HUDEP-2 (cell line): Measurements from ENCODE around the gene LRP5.
"Not testable (repeated sequence)": the region's sequence is repeated elsewhere in the genome, so short reads cannot be mapped to it uniquely, and the experiment has no call there.

Experiments
- DNase-seq, 76 experiments: peaks; one replicate each; lab custom pipeline; 2025; ENCODE audit not compliant: unreplicated experiment in 76 of 76; lab: John Stamatoyannopoulos, UW

The LRP5 gene

DNA sequence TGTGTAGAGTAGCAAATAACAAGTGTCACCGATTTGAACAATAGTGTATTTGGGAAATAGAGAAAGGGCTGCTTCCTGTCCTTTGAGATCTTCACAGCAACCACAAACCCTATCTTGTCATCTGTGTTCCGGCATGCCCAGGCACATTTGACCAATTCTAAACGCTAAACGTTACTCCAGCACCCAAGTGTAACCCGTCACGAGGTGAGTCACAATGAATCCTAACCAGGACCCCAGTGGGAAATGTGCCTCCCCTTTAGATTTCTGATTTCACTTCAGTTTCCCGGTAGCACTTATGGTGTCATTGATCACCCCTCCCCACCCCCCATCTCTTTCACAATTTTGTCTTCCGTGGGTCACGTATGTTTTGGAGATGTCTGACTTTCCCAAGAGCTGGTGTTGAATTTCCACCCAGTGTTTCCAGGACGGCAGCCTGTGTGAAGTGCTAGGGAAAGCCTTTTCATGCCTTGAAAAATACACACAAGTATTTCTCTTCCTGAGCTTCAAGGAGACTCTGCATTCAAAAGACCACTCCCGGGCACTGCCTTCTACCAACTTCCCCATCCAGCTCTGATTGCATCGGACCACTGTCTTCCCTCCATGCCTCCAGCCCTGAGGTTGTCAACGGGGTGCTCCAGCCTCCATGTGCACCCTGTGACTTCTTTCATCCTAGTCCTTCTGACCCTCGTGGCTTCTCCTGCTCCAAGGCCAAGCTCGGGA, 30.1 kb upstream of the LRP5 start:
- peak in 13 of 76 experiments; percentile 2 to 40 (median 22) for DNase-seq

DNA sequence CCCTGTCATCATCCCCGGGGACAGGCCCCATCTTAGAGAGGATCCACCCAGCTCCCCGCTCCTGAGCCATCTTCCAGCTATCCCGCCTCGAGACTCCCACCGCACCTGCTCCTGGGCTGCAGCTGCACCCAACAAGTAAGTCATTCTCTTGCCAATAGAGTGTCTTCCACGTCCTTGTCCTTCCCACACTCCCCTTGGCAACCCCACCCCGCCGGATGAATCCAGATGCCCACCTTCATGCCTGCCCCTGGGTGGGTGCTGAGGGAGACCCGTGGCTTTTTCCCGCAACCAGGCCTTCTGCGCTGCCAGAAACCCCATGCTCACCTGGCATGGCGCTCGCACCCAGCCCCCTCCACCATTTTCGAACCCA, 29.5 kb upstream of the LRP5 start:
- no peak for DNase-seq

DNA sequence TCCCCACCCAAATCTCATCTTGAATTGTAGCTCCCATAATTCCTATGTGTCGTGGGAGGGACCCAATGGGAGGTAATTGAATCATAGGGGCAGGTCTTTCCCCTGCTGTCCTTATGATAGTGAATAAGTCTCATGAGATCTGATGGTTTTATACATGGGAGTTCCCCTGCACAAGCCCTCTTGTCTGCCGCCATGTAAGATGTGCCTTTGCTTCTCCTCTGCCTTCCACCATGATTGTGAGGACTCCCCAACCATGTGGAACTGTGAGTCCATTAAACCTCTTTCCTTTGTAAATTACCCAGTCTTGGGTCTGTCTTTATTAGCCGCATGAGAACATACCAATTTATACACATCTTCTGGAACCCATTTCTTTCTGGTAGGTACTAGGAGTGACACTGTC, 27.8 kb upstream of the LRP5 start:
- not testable (repeated sequence) for DNase-seq

- DNase-seq = peak in 21 of 76 experiments; percentile 2 to 62 (median 26)
Measured at GRCh38 chr11:68287419-68287818, 25.0 kb upstream of the LRP5 start.

GRCh38 chr11:68289456-68289855, 22.9 kb upstream of the LRP5 start:
- DNase-seq = no peak

DNA sequence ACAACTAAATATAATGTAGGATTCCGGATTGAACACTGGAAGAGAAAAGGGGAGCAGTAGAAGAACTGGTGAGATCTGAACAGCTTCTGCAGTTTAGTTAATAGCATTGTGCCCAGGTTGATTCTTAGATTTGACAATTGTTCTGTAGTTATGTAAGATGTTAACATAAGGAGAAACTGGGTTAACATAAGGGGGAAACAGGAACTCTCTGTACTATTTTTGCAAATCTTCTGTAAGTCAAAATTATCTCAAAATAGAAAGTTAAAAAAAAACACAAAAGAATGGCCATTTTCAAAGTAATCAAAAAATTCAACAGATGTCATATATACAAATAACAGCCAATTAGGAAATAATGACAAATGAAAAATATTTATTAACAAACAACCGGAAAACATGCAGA, 18.7 kb upstream of the LRP5 start:
- no peak for DNase-seq

DNA sequence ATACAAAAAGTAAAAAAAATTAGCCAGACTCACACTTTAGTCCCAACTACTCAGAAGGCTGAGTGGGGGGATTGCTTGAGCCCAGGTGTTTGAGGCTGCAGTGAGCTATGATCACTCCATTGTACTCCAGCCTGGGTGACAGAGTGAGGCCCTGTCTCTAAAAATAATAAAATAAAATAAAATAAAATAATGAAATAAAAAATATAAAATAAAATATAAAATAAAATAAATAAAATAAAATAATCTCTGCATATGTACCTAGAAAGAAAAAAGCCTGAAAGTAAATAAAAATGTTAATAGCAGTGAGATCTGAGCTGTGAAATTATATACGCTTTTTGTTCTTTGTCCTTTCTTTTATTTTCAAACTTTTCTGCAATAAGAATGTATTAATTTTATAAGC, 17.1 kb upstream of the LRP5 start:
- DNase-seq = no peak

DNA sequence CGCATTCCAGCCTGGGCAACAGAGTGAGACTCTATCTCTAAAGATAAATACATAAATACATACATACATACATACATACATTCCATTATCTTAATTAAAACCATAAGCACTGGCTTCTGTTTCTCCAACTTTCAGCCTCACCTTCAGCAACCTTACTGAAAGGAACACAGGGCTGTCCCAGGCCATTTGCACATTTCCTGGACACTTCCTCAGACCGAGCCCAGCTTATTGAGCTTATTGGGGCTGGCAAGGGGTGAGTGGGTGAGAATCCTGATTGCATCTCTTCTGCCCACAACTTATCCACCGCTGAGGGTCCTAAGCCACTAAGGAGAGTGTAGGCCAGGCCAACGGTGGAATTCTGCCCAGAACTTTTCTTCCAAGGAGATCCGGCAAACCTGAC, 16.5 kb upstream of the LRP5 start:
- DNase-seq = no peak

DNA sequence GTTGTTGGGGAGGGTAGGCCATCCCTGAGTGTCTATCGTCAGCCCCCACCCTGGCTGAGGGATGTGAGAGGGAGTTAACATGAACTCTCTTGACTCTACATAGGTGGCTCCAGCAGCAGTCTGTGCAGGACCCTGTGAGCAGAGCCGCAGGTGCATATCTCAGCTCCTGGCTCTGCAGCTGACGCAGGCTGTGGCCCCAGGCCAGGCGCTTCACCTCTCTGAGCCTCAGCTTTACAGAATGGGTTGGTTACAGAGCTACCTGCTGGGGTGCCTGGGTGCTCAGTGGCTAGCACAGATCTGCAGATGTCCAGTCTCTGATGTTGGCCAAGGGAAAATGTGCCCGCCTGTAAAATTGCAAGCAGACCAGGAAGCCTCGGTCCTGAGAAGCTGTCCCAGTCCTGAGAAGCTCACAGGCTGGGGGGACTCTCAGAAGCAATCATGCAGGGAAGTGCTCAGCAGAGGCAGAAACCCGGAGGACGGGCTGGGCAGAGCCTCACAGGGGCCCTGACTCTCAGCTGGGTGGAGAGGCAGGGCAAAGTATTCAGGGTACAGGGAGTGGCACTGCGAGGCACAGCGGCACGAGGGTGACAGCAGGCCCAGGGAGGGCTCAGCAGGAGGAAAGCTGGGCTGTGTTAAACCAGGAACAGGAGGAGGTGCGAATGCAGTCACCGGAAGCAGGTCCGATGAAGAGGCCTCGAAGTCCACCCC, 15.9 kb upstream of the LRP5 start:
- no peak for DNase-seq

- DNase-seq = no peak
Measured at GRCh38 chr11:68297052-68297378, 15.4 kb upstream of the LRP5 start.

DNA sequence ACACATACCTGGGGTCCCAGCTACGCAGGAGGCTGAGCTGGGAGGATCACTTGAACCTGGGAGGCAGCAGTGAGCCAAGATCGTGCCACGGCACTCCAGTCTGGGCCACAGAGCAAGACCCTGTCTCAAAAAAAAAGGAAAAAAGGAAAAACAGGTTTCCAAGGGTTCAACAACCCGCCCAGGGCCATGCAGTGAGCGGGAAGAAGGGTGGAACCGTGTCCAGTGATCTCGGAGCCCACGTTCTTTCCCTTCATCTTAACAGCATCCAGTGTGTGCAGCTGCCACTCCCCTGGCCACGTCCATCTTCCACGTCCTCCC, 14.9 kb upstream of the LRP5 start:
- no peak for DNase-seq

GRCh38 chr11:68297812-68298658, 14.4 kb upstream of the LRP5 start:
- peak in 64 of 76 experiments; percentile 16 to 81 (median 52) for DNase-seq

DNA sequence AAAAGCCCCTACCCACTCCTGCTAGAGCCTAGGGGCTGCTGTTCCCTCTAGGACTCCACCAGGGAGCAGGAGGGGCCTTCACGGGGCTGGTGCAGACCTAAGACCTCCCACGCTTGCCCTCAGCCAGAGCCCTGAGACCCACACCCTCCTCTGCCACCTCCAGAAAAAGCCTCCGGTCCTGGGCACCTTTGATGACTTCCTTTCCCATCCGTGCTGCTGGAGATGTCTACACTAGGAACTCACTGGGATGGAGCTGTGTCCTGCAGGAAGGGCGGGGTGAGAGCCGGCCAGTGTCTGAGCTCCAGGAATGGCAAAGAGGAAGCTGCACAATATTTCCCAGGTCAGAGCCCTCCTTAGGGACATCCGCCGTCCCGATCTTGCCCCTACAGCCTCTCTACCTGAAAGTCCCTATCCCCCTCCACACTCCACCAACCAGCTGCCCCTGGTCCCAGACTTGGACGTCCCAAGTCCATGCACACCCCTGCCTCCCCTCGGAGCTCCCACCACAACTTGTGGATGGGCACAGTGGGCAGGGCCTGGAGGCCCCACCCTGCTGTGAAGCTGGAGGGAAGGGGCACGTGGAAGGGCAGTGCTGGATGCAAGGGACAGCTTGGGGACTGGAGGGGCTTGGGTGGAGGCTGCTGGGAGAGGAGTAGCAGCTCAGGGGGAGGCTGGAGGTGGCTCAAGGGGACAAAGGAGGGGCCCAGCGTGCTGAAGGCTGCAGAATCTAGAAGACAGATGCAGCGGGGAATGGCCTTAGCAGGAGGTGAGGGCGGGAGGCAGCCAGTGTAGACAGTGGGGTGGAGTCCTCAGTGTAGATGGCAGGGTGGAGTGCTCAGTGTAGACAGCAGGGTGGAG, 13.5 kb upstream of the LRP5 start:
- no peak for DNase-seq

- DNase-seq = not testable (repeated sequence)
Measured at GRCh38 chr11:68299517-68299879, 12.9 kb upstream of the LRP5 start.

DNA sequence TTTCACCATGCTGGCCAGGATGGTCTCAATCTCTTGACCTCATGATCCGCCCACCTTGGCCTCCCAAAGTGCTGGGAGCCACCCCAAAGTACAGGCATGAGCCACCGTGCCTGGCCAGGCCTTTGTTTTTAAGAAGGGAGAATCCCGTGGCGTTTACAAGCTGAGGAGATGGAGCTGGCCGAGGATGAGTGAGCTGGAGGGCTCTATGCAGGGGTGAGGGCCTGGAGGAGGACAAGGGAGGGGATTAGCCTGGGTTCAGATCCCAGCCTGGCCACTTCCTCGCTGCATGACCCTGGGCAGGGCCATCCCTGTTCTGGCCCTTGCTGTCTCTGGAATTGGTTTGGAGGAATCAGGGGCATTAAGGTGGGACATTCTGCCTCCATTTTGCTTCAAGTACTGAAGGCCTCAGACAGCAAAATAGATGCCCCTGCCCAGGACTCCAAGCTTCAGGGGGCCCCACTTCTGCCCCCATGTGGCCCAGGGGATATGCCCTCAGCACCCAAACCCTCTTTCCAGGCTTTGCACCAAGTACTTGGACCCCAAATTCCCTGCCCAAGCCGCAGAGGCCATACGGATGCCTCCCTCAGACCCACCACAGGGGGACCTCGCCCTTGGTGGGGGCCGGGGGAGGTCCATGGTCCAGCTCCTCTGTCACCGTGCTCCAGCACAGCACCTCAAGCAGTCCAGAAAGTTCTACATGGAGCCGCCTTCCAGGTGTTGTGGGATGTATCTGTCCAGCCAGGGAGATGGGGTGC, 12.1 kb upstream of the LRP5 start:
- no peak for DNase-seq

- DNase-seq = no peak
Measured at GRCh38 chr11:68302256-68302655, 10.1 kb upstream of the LRP5 start.

- DNase-seq = no peak
Measured at GRCh38 chr11:68302670-68303069, 9.7 kb upstream of the LRP5 start.

GRCh38 chr11:68303083-68303482, 9.3 kb upstream of the LRP5 start:
- no peak for DNase-seq

GRCh38 chr11:68303982-68304780, 8.2 kb upstream of the LRP5 start:
- no peak for DNase-seq
